ENCODE data around the gene KCNG4. TPM values are rescaled to one million over a fixed set of nuclear protein-coding genes. Genes with fewer than 3 reads are reported as not detected.
A peak's percentile ranks its signal among the peaks of the same experiment; 100 is the strongest.

Gene KCNG4
- total RNA-seq, 2 donors from 2014 or later: not detected

GRCh38 chr16:84245956-84246678 is 6.3 kb upstream of the KCNG4 start:
- DNase-seq (ENCODE audit: low spot score in 2 of 2) (no peak), ATAC-seq (no peak)
- Mint-ChIP-seq H3K27ac (peak overlapping the region in 1 of 2 donors; percentile 0), H3K36me3 (peaks cover 0 to 4% of the 10 kb centered on the region in 2 donors), H3K9me3 (peaks cover 0 to 11% of the 10 kb centered on the region in 2 donors)

- Mint-ChIP-seq H3K36me3 (peaks cover 0 to 4% of the 10 kb centered on the region in 2 donors), H3K9me3 (peaks cover 0 to 11% of the 10 kb centered on the region in 2 donors), H3K27ac (no peak overlapping the region)
- ATAC-seq: no peak
- DNase-seq (ENCODE audit: low spot score in 2 of 2): no peak
These were observed 4.9 kb upstream of the KCNG4 start for GRCh38 chr16:84244728-84245127.

GRCh38 chr16:84243732-84244131 is 3.9 kb upstream of the KCNG4 start:
- peaks cover 0 to 4% of the 10 kb centered on the region in 2 donors for H3K36me3 Mint-ChIP-seq
- H3K27ac Mint-ChIP-seq: no peak overlapping the region
- no peak for ATAC-seq
- H3K9me3 Mint-ChIP-seq: peaks cover 0 to 11% of the 10 kb centered on the region in 2 donors
- no peak for DNase-seq (ENCODE audit: low spot score in 2 of 2)

- DNase-seq (ENCODE audit: low spot score in 2 of 2) (no peak), ATAC-seq (no peak)
- Mint-ChIP-seq H3K36me3 (peaks cover 0 to 4% of the 10 kb centered on the region in 2 donors), H3K27ac (no peak overlapping the region), H3K9me3 (peaks cover 0 to 11% of the 10 kb centered on the region in 2 donors)
These were observed 3.0 kb upstream of the KCNG4 start for GRCh38 chr16:84242839-84243238.

GRCh38 chr16:84241778-84242177 is 2.0 kb upstream of the KCNG4 start:
- ATAC-seq (no peak), DNase-seq (ENCODE audit: low spot score in 2 of 2) (no peak)
- no peak overlapping the region for H3K27ac Mint-ChIP-seq
- peaks cover 0 to 4% of the 10 kb centered on the region in 2 donors for H3K36me3 Mint-ChIP-seq
- H3K9me3 Mint-ChIP-seq: peaks cover 0 to 11% of the 10 kb centered on the region in 2 donors

- no peak for ATAC-seq
- Mint-ChIP-seq H3K36me3 (peaks cover 0 to 4% of the 10 kb centered on the region in 2 donors), H3K27ac (no peak overlapping the region), H3K9me3 (peaks cover 0 to 11% of the 10 kb centered on the region in 2 donors)
- DNase-seq (ENCODE audit: low spot score in 2 of 2): no peak
These were observed 643 bp upstream of the KCNG4 start for GRCh38 chr16:84240455-84240854.

- peaks cover 0 to 9% of the 10 kb centered on the region in 2 donors for H3K9me3 Mint-ChIP-seq
- H3K27ac Mint-ChIP-seq: no peak overlapping the region
- H3K36me3 Mint-ChIP-seq: peaks cover 0 to 4% of the 10 kb centered on the region in 2 donors
These were observed 557 bp downstream of the KCNG4 start for GRCh38 chr16:84239141-84239769.

GRCh38 chr16:84237994-84238750 is 1.6 kb downstream of the KCNG4 start:
- Mint-ChIP-seq H3K36me3 (no peaks in the 10 kb centered on the region), H3K27ac (no peak overlapping the region), H3K9me3 (no peaks in the 10 kb centered on the region)
- DNase-seq (ENCODE audit: low spot score in 2 of 2) (no peak), ATAC-seq (no peak)

More at GRCh38 chr16:84239141-84239769, 557 bp downstream of the KCNG4 start:
- ATAC-seq: no peak
- no peak for DNase-seq (ENCODE audit: low spot score in 2 of 2)

GRCh38 chr16:84236671-84237070 is 3.1 kb downstream of the KCNG4 start:
- ATAC-seq: no peak
- Mint-ChIP-seq H3K27ac (no peak overlapping the region), H3K36me3 (no peaks in the 10 kb centered on the region), H3K9me3 (no peaks in the 10 kb centered on the region)
- DNase-seq (ENCODE audit: low spot score in 2 of 2): no peak

- Mint-ChIP-seq H3K36me3 (no peaks in the 10 kb centered on the region), H3K27ac (no peak overlapping the region), H3K9me3 (no peaks in the 10 kb centered on the region)
- no peak for DNase-seq (ENCODE audit: low spot score in 2 of 2)
- ATAC-seq: no peak
These were observed 5.2 kb downstream of the KCNG4 start for GRCh38 chr16:84234321-84235241.

GRCh38 chr16:84233748-84234147 is 6.1 kb downstream of the KCNG4 start:
- DNase-seq (ENCODE audit: low spot score in 2 of 2): no peak
- Mint-ChIP-seq H3K9me3 (no peaks in the 10 kb centered on the region), H3K36me3 (no peaks in the 10 kb centered on the region), H3K27ac (peak overlapping the region in 1 of 2 donors; percentile 7)
- no peak for ATAC-seq

GRCh38 chr16:84232969-84233368 is 6.8 kb downstream of the KCNG4 start:
- DNase-seq (ENCODE audit: low spot score in 2 of 2) (no peak), ATAC-seq (no peak)
- peak overlapping the region in 1 of 2 donors; percentile 7 for H3K27ac Mint-ChIP-seq
- H3K9me3 Mint-ChIP-seq: no peaks in the 10 kb centered on the region
- H3K36me3 Mint-ChIP-seq: no peaks in the 10 kb centered on the region

- Mint-ChIP-seq H3K9me3 (no peaks in the 10 kb centered on the region), H3K36me3 (no peaks in the 10 kb centered on the region), H3K27ac (no peak overlapping the region)
- ATAC-seq (no peak), DNase-seq (ENCODE audit: low spot score in 2 of 2) (no peak)
These were observed 7.8 kb downstream of the KCNG4 start for GRCh38 chr16:84232060-84232459.

GRCh38 chr16:84229471-84229870 is 10.3 kb downstream of the KCNG4 start:
- ATAC-seq (no peak), DNase-seq (ENCODE audit: low spot score in 2 of 2) (no peak)
- no peaks in the 10 kb centered on the region for H3K36me3 Mint-ChIP-seq
- H3K9me3 Mint-ChIP-seq: no peaks in the 10 kb centered on the region
- no peak overlapping the region for H3K27ac Mint-ChIP-seq

GRCh38 chr16:84228256-84228838 is 11.5 kb downstream of the KCNG4 start:
- ATAC-seq (peak in 1 of 2 donors; percentile 80), DNase-seq (ENCODE audit: low spot score in 2 of 2) (no peak)
- no peaks in the 10 kb centered on the region for H3K9me3 Mint-ChIP-seq
- no peak overlapping the region for H3K27ac Mint-ChIP-seq
- no peaks in the 10 kb centered on the region for H3K36me3 Mint-ChIP-seq

- Mint-ChIP-seq H3K9me3 (no peaks in the 10 kb centered on the region), H3K27ac (no peak overlapping the region), H3K36me3 (no peaks in the 10 kb centered on the region)
- DNase-seq (ENCODE audit: low spot score in 2 of 2) (no peak), ATAC-seq (no peak)
These were observed 12.3 kb downstream of the KCNG4 start for GRCh38 chr16:84227548-84227947.

All from activated naive CD4-positive, alpha-beta T cell treated with anti-CD3 and anti-CD28 coated beads, Interleukin-2, amount 50 U/mL, for 72 hours (primary cell).